ENCODE results near the gene ZNF839.

DNA sequence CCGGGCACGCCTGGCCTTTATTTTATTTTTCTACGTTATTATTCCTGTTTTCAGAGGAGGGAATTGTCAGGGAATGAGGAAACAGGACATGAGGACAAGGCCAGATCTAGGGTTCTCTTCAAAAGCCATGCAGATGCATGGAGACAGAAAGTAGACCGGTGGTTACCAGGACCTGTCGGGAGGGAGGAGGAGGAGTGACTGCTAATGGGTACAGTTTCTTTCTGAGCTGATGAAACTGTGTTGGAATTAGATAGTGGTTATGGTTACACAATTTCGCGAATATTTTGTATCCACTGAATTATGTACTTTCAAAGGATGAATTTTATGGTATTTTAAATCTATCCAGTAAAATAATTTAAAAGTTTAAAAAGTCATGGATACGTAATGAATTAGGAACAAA is 11.3 kb downstream of the ZNF839 start:
- TF ChIP-seq, protein P1, sequence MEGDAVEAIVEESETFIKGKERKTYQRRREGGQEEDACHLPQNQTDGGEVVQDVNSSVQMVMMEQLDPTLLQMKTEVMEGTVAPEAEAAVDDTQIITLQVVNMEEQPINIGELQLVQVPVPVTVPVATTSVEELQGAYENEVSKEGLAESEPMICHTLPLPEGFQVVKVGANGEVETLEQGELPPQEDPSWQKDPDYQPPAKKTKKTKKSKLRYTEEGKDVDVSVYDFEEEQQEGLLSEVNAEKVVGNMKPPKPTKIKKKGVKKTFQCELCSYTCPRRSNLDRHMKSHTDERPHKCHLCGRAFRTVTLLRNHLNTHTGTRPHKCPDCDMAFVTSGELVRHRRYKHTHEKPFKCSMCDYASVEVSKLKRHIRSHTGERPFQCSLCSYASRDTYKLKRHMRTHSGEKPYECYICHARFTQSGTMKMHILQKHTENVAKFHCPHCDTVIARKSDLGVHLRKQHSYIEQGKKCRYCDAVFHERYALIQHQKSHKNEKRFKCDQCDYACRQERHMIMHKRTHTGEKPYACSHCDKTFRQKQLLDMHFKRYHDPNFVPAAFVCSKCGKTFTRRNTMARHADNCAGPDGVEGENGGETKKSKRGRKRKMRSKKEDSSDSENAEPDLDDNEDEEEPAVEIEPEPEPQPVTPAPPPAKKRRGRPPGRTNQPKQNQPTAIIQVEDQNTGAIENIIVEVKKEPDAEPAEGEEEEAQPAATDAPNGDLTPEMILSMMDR (IDR thresholded peaks at IDR 0.05) = no peak
- TF ChIP-seq POLR2A (IDR thresholded peaks at IDR 0.05) (no peak), POLR2AphosphoS5 (IDR thresholded peaks at IDR 0.05) (no peak), EP300 (IDR thresholded peaks at IDR 0.05) (no peak)
